ENCODE results near the gene SNED1. TPM values are rescaled to one million over a fixed set of nuclear protein-coding genes. Genes with fewer than 3 reads are reported as not detected.

Gene SNED1
- polyA plus RNA-seq, 2 of the 4 experiments (the other 2 are of a cell fraction) = 0.15 to 0.21 TPM

DNA sequence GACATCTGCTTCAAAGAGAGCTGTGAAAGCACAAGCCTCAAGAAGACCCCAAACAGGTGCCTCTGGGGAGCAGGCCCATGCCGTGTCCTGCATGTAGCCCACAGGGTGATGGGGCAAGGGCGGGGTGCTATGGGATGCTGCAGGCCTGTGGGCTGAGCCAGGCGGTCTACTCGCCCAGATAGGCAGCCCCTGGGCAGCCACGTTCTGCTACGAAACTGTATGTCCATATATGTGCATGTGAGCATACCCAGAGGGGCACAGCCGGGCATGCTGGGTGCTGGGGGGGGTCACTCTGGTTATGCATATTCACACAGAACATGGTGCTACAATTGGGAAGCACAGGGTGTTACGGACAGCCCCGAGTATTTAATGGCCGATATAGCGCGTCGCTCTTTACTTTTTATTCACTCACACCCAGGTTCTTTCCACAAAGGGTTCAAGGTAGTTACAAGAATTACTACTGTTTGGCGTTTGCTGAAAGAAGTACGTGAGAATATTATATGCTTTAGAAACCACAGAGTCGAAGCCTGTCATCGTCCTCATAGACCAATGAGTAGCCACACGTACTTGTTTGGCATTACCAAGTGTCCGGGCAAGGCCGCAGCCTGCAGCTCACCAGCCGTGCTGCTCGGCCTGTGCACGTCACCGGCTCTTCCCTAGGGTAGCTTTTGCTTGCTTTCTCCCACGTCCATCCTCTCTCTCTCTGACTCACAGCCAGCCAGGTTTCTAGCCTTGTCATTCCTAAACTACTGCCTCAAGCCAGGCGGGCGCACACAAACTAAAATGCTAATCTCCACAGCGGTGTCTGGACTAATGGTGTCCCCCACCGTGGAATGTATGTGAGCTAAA, 89.2 kb downstream of the SNED1 start:
- POLR2A ChIA-PET = no interaction called here
- CTCF ChIA-PET = interaction anchor here (2.7 kb wide), 1 partner anchor 10 kb away, joined by 12 read pairs; no protein-coding TSS in a partner anchor
- ATAC-seq (no peak), FAIRE-seq (no peak), DNase-seq (ENCODE audit: low read depth in 1 of 2, low spot score in 1 of 2) (no peak)
- H3K4me1 ChIP-seq = peaks cover 14% of the 10 kb centered on the region
- H3K4me3 ChIP-seq = no peak overlapping the region
- H3K9me3 ChIP-seq = no peaks in the 10 kb centered on the region
- TF ChIP-seq RARB (CRISPR knock-in tag; IDR thresholded peaks at IDR 0.05) = no peak
- H3K4me2 ChIP-seq = no peak overlapping the region
- no peak overlapping the region for H3K27ac ChIP-seq
- WGBS (ENCODE audit: missing lambda C conversion rate) = 95% methylated on average over 28 of the region's 29 CpGs

DNA sequence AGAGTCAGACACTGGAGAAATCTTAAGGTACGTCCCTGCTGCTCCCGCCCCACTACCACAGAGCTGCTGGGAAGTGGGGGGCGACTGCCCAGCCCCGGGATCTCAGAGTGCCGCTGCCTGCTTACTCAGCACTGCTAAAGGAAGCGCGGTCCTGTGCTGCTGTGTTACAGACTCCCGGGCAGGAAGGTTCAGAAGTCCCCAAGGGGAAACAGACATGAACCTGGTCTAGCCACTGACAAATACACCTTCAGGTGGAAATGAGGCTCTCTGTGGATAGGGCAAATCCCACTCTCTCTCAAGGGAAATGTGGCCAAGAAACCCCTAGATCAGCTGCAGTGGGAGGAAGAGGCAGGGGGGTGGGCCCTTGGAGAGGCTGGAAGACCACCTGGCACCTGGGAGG, 90.0 kb downstream of the SNED1 start:
- ChIA-PET CTCF (interaction anchor here (1.0 to 2.7 kb wide), 2 partner anchors 11 to 174 kb away, joined by 3 to 12 read pairs; no protein-coding TSS in a partner anchor), POLR2A (no interaction called here)
- ATAC-seq (no peak), DNase-seq (ENCODE audit: low read depth in 1 of 2, low spot score in 1 of 2) (no peak), FAIRE-seq (no peak)
- H3K4me1 ChIP-seq = peaks cover 20% of the 10 kb centered on the region
- H3K9me3 ChIP-seq = no peaks in the 10 kb centered on the region
- TF ChIP-seq TP53 (CRISPR knock-in tag; IDR thresholded peaks at IDR 0.05) (no peak), ZNF302 (CRISPR knock-in tag; IDR thresholded peaks at IDR 0.05) (no peak), POLR2AphosphoS2 (conservative IDR thresholded peaks at IDR 0.05; ENCODE audit: low read length) (no peak), ZFP36 (IDR thresholded peaks at IDR 0.05; ENCODE audit: borderline replicate concordance, partially characterized antibody) (no peak), MAZ (IDR thresholded peaks at IDR 0.05; ENCODE audit: borderline replicate concordance, low read depth, low read length) (no peak), KDM5A (IDR thresholded peaks at IDR 0.05) (no peak), CHD4 (IDR thresholded peaks at IDR 0.05; ENCODE audit: borderline replicate concordance) (no peak), FOSB (CRISPR knock-in tag; IDR thresholded peaks at IDR 0.05) (no peak), RNF2 (IDR thresholded peaks at IDR 0.05; ENCODE audit: borderline replicate concordance, low read depth) (no peak), SREBF2 (IDR thresholded peaks at IDR 0.05) (no peak), ZC3H11A (IDR thresholded peaks at IDR 0.05) (no peak), MAFK (IDR thresholded peaks at IDR 0.05; ENCODE audit: partially characterized antibody) (no peak), EHMT2 (IDR thresholded peaks at IDR 0.05; ENCODE audit: low read depth) (no peak), BHLHE40 (IDR thresholded peaks at IDR 0.05; ENCODE audit: low read depth, low read length) (no peak), CBX2 (IDR thresholded peaks at IDR 0.05; ENCODE audit: borderline replicate concordance, low read depth) (no peak), MYC (IDR thresholded peaks at IDR 0.05; ENCODE audit: borderline replicate concordance, low read length) (no peak), ATOH8 (CRISPR knock-in tag; IDR thresholded peaks at IDR 0.05; ENCODE audit: low read depth) (no peak), EHF (CRISPR knock-in tag; IDR thresholded peaks at IDR 0.05) (no peak)
- TF ChIP-seq, protein P1, sequence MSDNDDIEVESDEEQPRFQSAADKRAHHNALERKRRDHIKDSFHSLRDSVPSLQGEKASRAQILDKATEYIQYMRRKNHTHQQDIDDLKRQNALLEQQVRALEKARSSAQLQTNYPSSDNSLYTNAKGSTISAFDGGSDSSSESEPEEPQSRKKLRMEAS (IDR thresholded peaks at IDR 0.05) = no peak
- TF ChIP-seq, protein P2, sequence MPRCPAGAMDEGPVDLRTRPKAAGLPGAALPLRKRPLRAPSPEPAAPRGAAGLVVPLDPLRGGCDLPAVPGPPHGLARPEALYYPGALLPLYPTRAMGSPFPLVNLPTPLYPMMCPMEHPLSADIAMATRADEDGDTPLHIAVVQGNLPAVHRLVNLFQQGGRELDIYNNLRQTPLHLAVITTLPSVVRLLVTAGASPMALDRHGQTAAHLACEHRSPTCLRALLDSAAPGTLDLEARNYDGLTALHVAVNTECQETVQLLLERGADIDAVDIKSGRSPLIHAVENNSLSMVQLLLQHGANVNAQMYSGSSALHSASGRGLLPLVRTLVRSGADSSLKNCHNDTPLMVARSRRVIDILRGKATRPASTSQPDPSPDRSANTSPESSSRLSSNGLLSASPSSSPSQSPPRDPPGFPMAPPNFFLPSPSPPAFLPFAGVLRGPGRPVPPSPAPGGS (IDR thresholded peaks at IDR 0.05) = no peak
- no peak overlapping the region for H3K4me2 ChIP-seq
- WGBS (ENCODE audit: missing lambda C conversion rate) = 95% methylated on average over 8 of the region's 8 CpGs
- H3K27ac ChIP-seq = no peak overlapping the region
- H3K4me3 ChIP-seq = no peak overlapping the region
